Measurements from ENCODE around the gene GMPS. TPM values are rescaled to one million over a fixed set of nuclear protein-coding genes. Genes with fewer than 3 reads are reported as not detected.

The GMPS gene
- total and polyA plus RNA-seq, 10 of the 15 experiments (the other 5 are each of a cell fraction or from before 2014, with no cell fraction given) = 33.2 to 143 (median 79.0) TPM

- Histone ChIP-seq H3K27me3 (replicated peaks in 1 of 2; ENCODE audit: control insufficient read depth in 2 of 2, insufficient read depth in 2 of 2, low read length in 1 of 2) (no peaks in the 10 kb centered on the region), H3K27ac (ENCODE audit: control insufficient read depth, insufficient read depth) (no peak overlapping the region), H3K9me3 (replicated peaks; ENCODE audit: control insufficient read depth, insufficient read depth, low read length) (no peaks in the 10 kb centered on the region), H3K79me2 (ENCODE audit: control insufficient read depth, insufficient read depth, low read length) (no peaks in the 10 kb centered on the region), H4K20me1 (ENCODE audit: control insufficient read depth, insufficient read depth) (no peaks in the 10 kb centered on the region), H2AFZ (ENCODE audit: control insufficient read depth, low read depth, low read length) (no peak overlapping the region), H3K9ac (ENCODE audit: control insufficient read depth, insufficient read depth, low read length) (no peak overlapping the region), H3K36me3 (ENCODE audit: control insufficient read depth in 2 of 2, insufficient read depth in 2 of 2, low read length in 1 of 2) (no peaks in the 10 kb centered on the region), H3K4me3 (no peak overlapping the region), H3K4me1 (ENCODE audit: control insufficient read depth, insufficient read depth, low read length) (no peaks in the 10 kb centered on the region), H3K4me2 (ENCODE audit: control insufficient read depth, insufficient read depth) (no peak overlapping the region)
- BruUV-seq (replicated peaks) = no TSS peak
- CTCF ChIA-PET = interaction anchor here (1.0 to 1.3 kb wide), 2 partner anchors 12 to 174 kb away, joined by 3 to 5 read pairs; no protein-coding TSS in a partner anchor
- intact Hi-C loops (cut with micrococcal nuclease; ENCODE audit: unreplicated experiment) = no loop called here
- WGBS (ENCODE audit: insufficient coverage, insufficient replicate concordance, low lambda C conversion rate, missing lambda C conversion rate) = 36% methylated on average over 3 of the region's 3 CpGs
- DNase-seq (ENCODE audit: low read depth, low spot score) (no peak), ATAC-seq (no peak), FAIRE-seq (no peak)
- RAD21 ChIA-PET (ENCODE audit: unreplicated experiment) = no interaction called here
- SMC1A ChIA-PET (ENCODE audit: uncharacterized antibody, unreplicated experiment) = no interaction called here
- TF ChIP-seq BCL11A (IDR thresholded peaks at IDR 0.05; ENCODE audit: low read depth, low read length) (no peak), CREB1 (IDR thresholded peaks at IDR 0.05; ENCODE audit: low read depth) (no peak), SPI1 (IDR thresholded peaks at IDR 0.05; ENCODE audit: borderline replicate concordance, insufficient read depth, low read depth, low read length) (no peak)
- in situ Hi-C loops (cut with MboI) = no loop called here
- POLR2A ChIA-PET = no interaction called here
These were observed 109.3 kb downstream of the GMPS start for GRCh38 chr3:155979746-155980145.

- POLR2A ChIA-PET = no interaction called here
- Histone ChIP-seq H3K79me2 (ENCODE audit: control insufficient read depth, insufficient read depth, low read length) (no peaks in the 10 kb centered on the region), H3K9ac (ENCODE audit: control insufficient read depth, insufficient read depth, low read length) (no peak overlapping the region), H3K4me1 (ENCODE audit: control insufficient read depth, insufficient read depth, low read length) (no peaks in the 10 kb centered on the region), H3K4me2 (ENCODE audit: control insufficient read depth, insufficient read depth) (no peak overlapping the region), H3K27ac (ENCODE audit: control insufficient read depth, insufficient read depth) (no peak overlapping the region), H3K9me3 (replicated peaks; ENCODE audit: control insufficient read depth, insufficient read depth, low read length) (no peaks in the 10 kb centered on the region), H3K27me3 (replicated peaks in 1 of 2; ENCODE audit: control insufficient read depth in 2 of 2, insufficient read depth in 2 of 2, low read length in 1 of 2) (no peaks in the 10 kb centered on the region), H4K20me1 (ENCODE audit: control insufficient read depth, insufficient read depth) (no peaks in the 10 kb centered on the region), H3K4me3 (no peak overlapping the region), H2AFZ (ENCODE audit: control insufficient read depth, low read depth, low read length) (no peak overlapping the region), H3K36me3 (ENCODE audit: control insufficient read depth in 2 of 2, insufficient read depth in 2 of 2, low read length in 1 of 2) (no peaks in the 10 kb centered on the region)
- DNase-seq (ENCODE audit: low read depth, low spot score) (no peak), FAIRE-seq (no peak), ATAC-seq (no peak)
- CTCF ChIA-PET = interaction anchor here (1.1 kb wide), 1 partner anchor 176 kb away, joined by 3 read pairs; the partner anchor contains the start of gene C3orf33
- BruUV-seq (replicated peaks) = no TSS peak
- RAD21 ChIA-PET (ENCODE audit: unreplicated experiment) = no interaction called here
- WGBS (ENCODE audit: insufficient coverage, insufficient replicate concordance, low lambda C conversion rate, missing lambda C conversion rate) = 36% methylated on average over 3 of the region's 3 CpGs
- intact Hi-C loops (cut with micrococcal nuclease; ENCODE audit: unreplicated experiment) (no loop called here), in situ Hi-C loops (cut with MboI) (no loop called here)
- SMC1A ChIA-PET (ENCODE audit: uncharacterized antibody, unreplicated experiment) = no interaction called here
- no peak for TF ChIP-seq RAD51 (IDR thresholded peaks at IDR 0.05)
- no peak for TF ChIP-seq YBX1 (IDR thresholded peaks at IDR 0.05)
- no peak for TF ChIP-seq HCFC1 (IDR thresholded peaks at IDR 0.05; ENCODE audit: low read length)
- no peak for TF ChIP-seq ZBTB11 (CRISPR knock-in tag; IDR thresholded peaks at IDR 0.05)
- no peak for TF ChIP-seq ZNF274 (IDR thresholded peaks at IDR 0.05; ENCODE audit: insufficient read depth, insufficient read length)
- TF ChIP-seq ETV6 (conservative IDR thresholded peaks at IDR 0.05 in 1 of 2, IDR thresholded peaks at IDR 0.05 in 1 of 2; ENCODE audit: borderline replicate concordance in 1 of 2, low read depth in 1 of 2) = no peak
- TF ChIP-seq, protein P1, sequence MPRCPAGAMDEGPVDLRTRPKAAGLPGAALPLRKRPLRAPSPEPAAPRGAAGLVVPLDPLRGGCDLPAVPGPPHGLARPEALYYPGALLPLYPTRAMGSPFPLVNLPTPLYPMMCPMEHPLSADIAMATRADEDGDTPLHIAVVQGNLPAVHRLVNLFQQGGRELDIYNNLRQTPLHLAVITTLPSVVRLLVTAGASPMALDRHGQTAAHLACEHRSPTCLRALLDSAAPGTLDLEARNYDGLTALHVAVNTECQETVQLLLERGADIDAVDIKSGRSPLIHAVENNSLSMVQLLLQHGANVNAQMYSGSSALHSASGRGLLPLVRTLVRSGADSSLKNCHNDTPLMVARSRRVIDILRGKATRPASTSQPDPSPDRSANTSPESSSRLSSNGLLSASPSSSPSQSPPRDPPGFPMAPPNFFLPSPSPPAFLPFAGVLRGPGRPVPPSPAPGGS (IDR thresholded peaks at IDR 0.05; ENCODE audit: borderline replicate concordance, insufficient read depth, low read depth, low read length, poor library complexity, severe bottlenecking) = no peak
- TF ChIP-seq HDGF (IDR thresholded peaks at IDR 0.05) = no peak
- TF ChIP-seq ATF2 (IDR thresholded peaks at IDR 0.05; ENCODE audit: low read length) = no peak
- no peak for TF ChIP-seq CHD1 (IDR thresholded peaks at IDR 0.05; ENCODE audit: low read depth, low read length)
These were observed 111.2 kb downstream of the GMPS start for GRCh38 chr3:155981669-155982068.

Measured in GM12878 (cell line).